HG03520 (cell line): ENCODE results near the gene PSMB1.
"Not testable (repeated sequence)": the region's sequence is repeated elsewhere in the genome, so short reads cannot be mapped to it uniquely, and the experiment has no call there.

Source experiments
- ATAC-seq: cut with Tn5 transposase; IDR thresholded peaks from one replicate; pipeline ENCODE4 v1.9.1; 2021; ENCODE audit warnings: mild to moderate bottlenecking, moderate library complexity; ENCODE audit not compliant: unreplicated experiment

Gene PSMB1

GRCh38 chr6:170504479-170504878, 48.6 kb downstream of the PSMB1 start:
- no peak for ATAC-seq

- ATAC-seq = no peak
Observed at GRCh38 chr6:170503414-170503761, 49.7 kb downstream of the PSMB1 start.

GRCh38 chr6:170502733-170503413, 50.2 kb downstream of the PSMB1 start:
- ATAC-seq = not testable (repeated sequence)

GRCh38 chr6:170502268-170502667, 50.8 kb downstream of the PSMB1 start:
- not testable (repeated sequence) for ATAC-seq

GRCh38 chr6:170500955-170501590, 52.0 kb downstream of the PSMB1 start:
- no peak for ATAC-seq

GRCh38 chr6:170497841-170498301, 55.2 kb downstream of the PSMB1 start:
- no peak for ATAC-seq

- no peak for ATAC-seq
Observed at GRCh38 chr6:170493354-170493753, 59.8 kb downstream of the PSMB1 start.

GRCh38 chr6:170490259-170490658, 62.8 kb downstream of the PSMB1 start:
- no peak for ATAC-seq

GRCh38 chr6:170489836-170490235, 63.3 kb downstream of the PSMB1 start:
- ATAC-seq = no peak

- no peak for ATAC-seq
Observed at GRCh38 chr6:170487707-170488329, 65.3 kb downstream of the PSMB1 start.

GRCh38 chr6:170485159-170485558, 67.9 kb downstream of the PSMB1 start:
- ATAC-seq = no peak
